H9 (cell line): ENCODE results near the gene SLC27A1. TPM values are rescaled to one million over a fixed set of nuclear protein-coding genes. Genes with fewer than 3 reads are reported as not detected.

Experiments
- DNase-seq: peaks from one replicate; pipeline ENCODE4 v3.0.0-alpha.2; 2017
- H2AFZ ChIP-seq: one replicate; pipeline ENCODE4 v1.6.1; 2013; ENCODE audit warnings: mild to moderate bottlenecking, low read length, control low read depth, moderate library complexity
- H2AK5ac ChIP-seq: 2 replicates; pipeline ENCODE4 v1.6.1; 2013; ENCODE audit warnings: low read length, control low read depth, mixed read lengths; ENCODE audit not compliant: insufficient read length
- H2BK120ac ChIP-seq: one replicate; pipeline ENCODE4 v1.6.1; 2013; ENCODE audit warnings: low read depth, mild to moderate bottlenecking, low read length, control low read depth, inconsistent platforms; ENCODE audit not compliant: poor library complexity, severe bottlenecking
- H2BK12ac ChIP-seq: 2 replicates; pipeline ENCODE4 v1.6.1; 2013; ENCODE audit warnings: low read length, control low read depth, mixed read lengths, low read depth; ENCODE audit not compliant: insufficient read length
- H2BK15ac ChIP-seq: 2 replicates; pipeline ENCODE4 v1.6.1; 2013; ENCODE audit warnings: low read depth, low read length, control low read depth
- H2BK20ac ChIP-seq: one replicate; pipeline ENCODE4 v1.6.1; 2013; ENCODE audit warnings: low read depth, mild to moderate bottlenecking, low read length, control low read depth, inconsistent platforms; ENCODE audit not compliant: poor library complexity, severe bottlenecking
- H2BK5ac ChIP-seq: 2 replicates; pipeline ENCODE4 v1.6.1; 2013; ENCODE audit warnings: low read length, control low read depth, mixed read lengths; ENCODE audit not compliant: insufficient read length
- H3K14ac ChIP-seq: 2 replicates; pipeline ENCODE4 v1.6.1; 2013; ENCODE audit warnings: low read length, control low read depth; ENCODE audit not compliant: insufficient read depth
- H3K18ac ChIP-seq: 2 replicates; pipeline ENCODE4 v1.6.1; 2013; ENCODE audit warnings: low read depth, mild to moderate bottlenecking, mixed read lengths, low read length, control low read depth; ENCODE audit not compliant: insufficient read length
- H3K23ac ChIP-seq: 2 replicates; pipeline ENCODE4 v1.6.1; 2013; ENCODE audit warnings: low read length, control low read depth, mixed read lengths, low read depth; ENCODE audit not compliant: insufficient read length
- H3K23me2 ChIP-seq: 2 replicates; pipeline ENCODE4 v1.6.1; 2013; ENCODE audit warnings: low read depth, mild to moderate bottlenecking, mixed read lengths, low read length, control low read depth; ENCODE audit not compliant: insufficient read length, poor library complexity, severe bottlenecking
- H3K27ac ChIP-seq: 2 replicates; pipeline ENCODE4 v1.5.1; 2013; ENCODE audit warnings: low read length, control low read depth, mixed read lengths, low read depth; ENCODE audit not compliant: insufficient read length
- H3K27me3 ChIP-seq: 2 replicates; pipeline ENCODE4 v1.6.1; 2013; ENCODE audit warnings: low read length, control low read depth, inconsistent platforms; ENCODE audit not compliant: insufficient read depth
- H3K4ac ChIP-seq: 2 replicates; pipeline ENCODE4 v1.6.1; 2013; ENCODE audit warnings: low read depth, mild to moderate bottlenecking, control low read depth, inconsistent platforms, low read length, moderate library complexity
- H3K4me1 ChIP-seq: 2 replicates; pipeline ENCODE4 v1.6.1; 2013; ENCODE audit warnings: low read length, control low read depth, inconsistent platforms; ENCODE audit not compliant: insufficient read depth
- H3K4me2 ChIP-seq: 2 replicates; pipeline ENCODE4 v1.6.1; 2013; ENCODE audit warnings: low read length, control low read depth, mixed read lengths; ENCODE audit not compliant: insufficient read length, insufficient read depth
- H3K56ac ChIP-seq: 2 replicates; pipeline ENCODE4 v1.6.1; 2013; ENCODE audit warnings: low read depth, mild to moderate bottlenecking, mixed read lengths, low read length, control low read depth; ENCODE audit not compliant: insufficient read length
- H3K79me1 ChIP-seq: 2 replicates; pipeline ENCODE4 v1.6.1; 2013; ENCODE audit warnings: low read depth, mild to moderate bottlenecking, moderate library complexity, low read length, control low read depth, inconsistent platforms; ENCODE audit not compliant: insufficient read depth, poor library complexity, severe bottlenecking
- H3K79me2 ChIP-seq: 2 replicates; pipeline ENCODE4 v1.6.1; 2013; ENCODE audit warnings: low read length, control low read depth, inconsistent platforms; ENCODE audit not compliant: insufficient read depth
- H3K9ac ChIP-seq: 2 replicates; pipeline ENCODE4 v1.6.1; 2013; ENCODE audit warnings: low read length, control low read depth, mixed read lengths; ENCODE audit not compliant: insufficient read length; ENCODE audit errors: extremely low read depth
- H3K9me3 ChIP-seq: one replicate; pipeline ENCODE4 v1.6.1; 2013; ENCODE audit warnings: low read depth, low read length, inconsistent platforms; ENCODE audit not compliant: control insufficient read depth
- H3T11ph ChIP-seq: one replicate; pipeline ENCODE4 v1.6.1; 2013; ENCODE audit warnings: mild to moderate bottlenecking, low read length, control low read depth, inconsistent platforms
- H4K20me1 ChIP-seq: one replicate; pipeline ENCODE4 v1.6.1; 2013; ENCODE audit not compliant: control insufficient read depth, insufficient read length, insufficient read depth
- H4K5ac ChIP-seq: 2 replicates; pipeline ENCODE4 v1.6.1; 2013; ENCODE audit warnings: low read depth, mild to moderate bottlenecking, mixed read lengths, low read length, control low read depth; ENCODE audit not compliant: insufficient read length
- H4K8ac ChIP-seq: replicated peaks from 2 replicates; pipeline ENCODE4 v1.6.1; 2013; ENCODE audit warnings: low read length, control low read depth, mixed read lengths, low read depth; ENCODE audit not compliant: insufficient read length
- H4K91ac ChIP-seq: 2 replicates; pipeline ENCODE4 v1.6.1; 2013; ENCODE audit warnings: low read depth, mild to moderate bottlenecking, moderate library complexity, mixed read lengths, low read length, control low read depth; ENCODE audit not compliant: insufficient read length
- H3K27ac Mint-ChIP-seq, 3 experiments: 2 replicates in 2 of 3; 3 replicates in 1 of 3; pipeline ENCODE4 v1.8.0; 2020 to 2021; ENCODE audit warnings: mixed read lengths in 3 of 3, mild to moderate bottlenecking in 1 of 3, moderate library complexity in 1 of 3
- H3K27me3 Mint-ChIP-seq: 2 replicates; pipeline ENCODE4 v1.8.0; 2021; ENCODE audit warnings: low read depth, mild to moderate bottlenecking, moderate library complexity, mixed read lengths
- H3K36me3 Mint-ChIP-seq, 3 experiments: 2 replicates in 2 of 3; 3 replicates in 1 of 3; pipeline ENCODE4 v1.8.0; 2020 to 2021; ENCODE audit warnings: low read depth in 3 of 3, mixed read lengths in 3 of 3; ENCODE audit not compliant: insufficient read depth in 1 of 3
- H3K4me1 Mint-ChIP-seq, 2 experiments: 2 replicates each; pipeline ENCODE4 v1.8.0; 2020; ENCODE audit warnings: mixed read lengths in 2 of 2
- H3K4me3 Mint-ChIP-seq, 2 experiments: 2 replicates in 1 of 2; 3 replicates in 1 of 2; pipeline ENCODE4 v1.8.0; 2020 to 2021; ENCODE audit warnings: mild to moderate bottlenecking in 2 of 2, mixed read lengths in 2 of 2, moderate library complexity in 1 of 2
- H3K9me3 Mint-ChIP-seq, 2 experiments: 2 replicates in 1 of 2; 3 replicates in 1 of 2; pipeline ENCODE4 v1.8.0; 2020; ENCODE audit warnings: mild to moderate bottlenecking in 2 of 2, mixed read lengths in 2 of 2, moderate library complexity in 1 of 2
- CTCF ChIP-seq: fragments of 200-600 bp; sonication (generic); conservative IDR thresholded peaks from 3 replicates; pipeline ENCODE4 v1.8.0; 2021; ENCODE audit warnings: antibody characterized with exemption, mild to moderate bottlenecking
- WGBS: extraction: QIAGEN DNeasy Blood & Tissue Kit; methylation state at CpG from one replicate; pipeline ENCODE4 v1.1.7; 2013; ENCODE audit warnings: missing lambda C conversion rate, low lambda C conversion rate, mixed read lengths; ENCODE audit not compliant: insufficient read length; ENCODE audit errors: extremely low coverage; 5-methylcytosine and 5-hydroxymethylcytosine counted together
- total RNA-seq: library from RNA; stranded (reverse); gene quantifications from 2 replicates; pipeline ENCODE4 v1.2.1, GENCODE V29; 2021

Gene SLC27A1
- total RNA-seq, 1 experiment from 2014 or later, result 6.4 TPM

GRCh38 chr19:17466487-17466850, 3.9 kb upstream of the SLC27A1 start:
- H3K4me1 ChIP-seq, result no peaks in the 10 kb centered on the region
- peak overlapping the region in 1 of 2 experiments; percentile 51; a peak in 1 of 5 replicates for H3K4me3 Mint-ChIP-seq
- H3K56ac ChIP-seq, result no peak overlapping the region
- H3T11ph ChIP-seq, result no peak overlapping the region
- no peak overlapping the region for H3K14ac ChIP-seq
- peaks cover 19 to 22% of the 10 kb centered on the region in 2 experiments for H3K4me1 Mint-ChIP-seq
- DNase-seq, result no peak
- H4K91ac ChIP-seq, result no peak overlapping the region
- no peak overlapping the region for H3K9ac ChIP-seq
- H4K20me1 ChIP-seq, result no peaks in the 10 kb centered on the region
- H3K27ac ChIP-seq, result no peak overlapping the region
- H2BK15ac ChIP-seq, result no peak overlapping the region
- no peak overlapping the region for H3K27ac Mint-ChIP-seq
- H3K23me2 ChIP-seq, result peaks cover 17% of the 10 kb centered on the region
- H3K36me3 Mint-ChIP-seq, result no peaks in the 10 kb centered on the region
- H4K5ac ChIP-seq, result no peak overlapping the region
- no peak overlapping the region for H2BK12ac ChIP-seq
- H3K9me3 ChIP-seq, result no peaks in the 10 kb centered on the region
- no peaks in the 10 kb centered on the region for H3K79me2 ChIP-seq
- no peak overlapping the region for H2AK5ac ChIP-seq
- H3K27me3 ChIP-seq, result peaks cover under 1% of the 10 kb centered on the region; the same call in 1 of the 2 replicates
- H2BK120ac ChIP-seq, result no peak overlapping the region
- no peak overlapping the region for H4K8ac ChIP-seq
- WGBS, result no CpG with 5 or more reads among the region's 6 CpGs
- H3K23ac ChIP-seq, result no peak overlapping the region
- no peak overlapping the region for H2BK20ac ChIP-seq
- H2BK5ac ChIP-seq, result no peak overlapping the region
- H3K27me3 Mint-ChIP-seq, result peaks cover 40% of the 10 kb centered on the region
- H3K18ac ChIP-seq, result no peak overlapping the region
- no peak overlapping the region for H3K4ac ChIP-seq
- no peaks in the 10 kb centered on the region for H3K79me1 ChIP-seq
- TF ChIP-seq CTCF, result peak; percentile 7; the same call in 1 of the 3 replicates
- H3K4me2 ChIP-seq, result no peak overlapping the region
- H2AFZ ChIP-seq, result no peak overlapping the region
- H3K9me3 Mint-ChIP-seq, result no peaks in the 10 kb centered on the region; a peak in 2 of 5 replicates
